Measurements from ENCODE around the gene SBF2.

DNA sequence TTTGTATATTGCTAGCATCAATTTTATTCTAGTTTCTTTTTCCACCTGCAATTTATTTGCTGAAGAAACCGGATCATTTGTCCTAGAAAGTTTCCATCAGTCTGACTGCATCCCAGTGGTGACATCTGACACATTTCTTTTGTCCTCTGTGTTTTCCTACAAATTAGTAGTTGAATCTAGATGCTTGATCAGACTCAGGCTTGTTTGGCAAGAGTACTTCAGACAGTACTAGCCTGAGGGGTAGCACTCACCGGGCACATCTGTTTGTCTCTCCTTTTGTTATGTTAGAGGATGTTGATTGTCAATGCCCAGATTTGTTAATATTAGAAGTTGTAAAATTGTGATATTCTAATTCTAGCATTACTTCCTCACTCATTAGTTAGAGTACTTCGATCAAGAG lies 425.4 kb downstream of the SBF2 start:
- TF ChIP-seq, protein P1, sequence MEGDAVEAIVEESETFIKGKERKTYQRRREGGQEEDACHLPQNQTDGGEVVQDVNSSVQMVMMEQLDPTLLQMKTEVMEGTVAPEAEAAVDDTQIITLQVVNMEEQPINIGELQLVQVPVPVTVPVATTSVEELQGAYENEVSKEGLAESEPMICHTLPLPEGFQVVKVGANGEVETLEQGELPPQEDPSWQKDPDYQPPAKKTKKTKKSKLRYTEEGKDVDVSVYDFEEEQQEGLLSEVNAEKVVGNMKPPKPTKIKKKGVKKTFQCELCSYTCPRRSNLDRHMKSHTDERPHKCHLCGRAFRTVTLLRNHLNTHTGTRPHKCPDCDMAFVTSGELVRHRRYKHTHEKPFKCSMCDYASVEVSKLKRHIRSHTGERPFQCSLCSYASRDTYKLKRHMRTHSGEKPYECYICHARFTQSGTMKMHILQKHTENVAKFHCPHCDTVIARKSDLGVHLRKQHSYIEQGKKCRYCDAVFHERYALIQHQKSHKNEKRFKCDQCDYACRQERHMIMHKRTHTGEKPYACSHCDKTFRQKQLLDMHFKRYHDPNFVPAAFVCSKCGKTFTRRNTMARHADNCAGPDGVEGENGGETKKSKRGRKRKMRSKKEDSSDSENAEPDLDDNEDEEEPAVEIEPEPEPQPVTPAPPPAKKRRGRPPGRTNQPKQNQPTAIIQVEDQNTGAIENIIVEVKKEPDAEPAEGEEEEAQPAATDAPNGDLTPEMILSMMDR (IDR thresholded peaks at IDR 0.05): no peak
- no peak for TF ChIP-seq EP300 (IDR thresholded peaks at IDR 0.05)

All from tibial nerve (tissue), 4 donors.